ENCODE measurements around the gene FAM149A. TPM values are rescaled to one million over a fixed set of nuclear protein-coding genes. Genes with fewer than 3 reads are reported as not detected.

The FAM149A gene
- total and polyA plus RNA-seq, 5 donors from 2014 or later = 0.52 to 1.1 TPM; not detected in 3

DNA sequence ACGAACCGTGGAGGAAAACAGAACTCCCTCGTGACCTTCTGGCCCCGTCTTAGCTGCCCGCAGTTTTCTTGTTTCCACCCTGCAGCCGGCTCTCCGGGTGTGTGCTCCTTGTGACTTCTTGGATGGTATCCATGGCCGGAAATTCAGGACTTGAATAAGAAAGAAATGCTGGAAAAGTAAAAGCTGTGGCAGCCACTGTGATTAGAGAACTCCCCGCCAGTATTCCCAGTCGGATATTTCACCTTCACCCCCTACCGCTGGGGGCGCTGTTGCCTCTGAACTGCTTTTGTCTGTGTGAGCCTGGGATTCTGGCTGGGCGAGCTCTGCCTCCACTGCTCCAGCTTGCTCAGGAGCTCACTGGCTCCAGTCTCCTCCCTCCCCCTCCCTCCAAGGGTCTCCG, 45.4 kb downstream of the FAM149A start:
- H3K27me3 ChIP-seq (ENCODE audit: control insufficient read depth, insufficient read depth, low read length) = peaks cover 16% of the 10 kb centered on the region
- no peak overlapping the region for H3K27ac ChIP-seq (ENCODE audit: insufficient read depth, low read length, poor library complexity, severe bottlenecking)
- Mint-ChIP-seq H3K27ac (no peak overlapping the region), H3K4me3 (no peak overlapping the region), H3K27me3 (peaks cover 36% of the 10 kb centered on the region), H3K4me1 (peaks cover 0 to 7% (median 3%) of the 10 kb centered on the region in 4 donors), H3K36me3 (no peaks in the 10 kb centered on the region), H3K9me3 (peaks cover 0 to 5% (median 0%) of the 10 kb centered on the region in 7 donors)
- H3K4me1 ChIP-seq (ENCODE audit: control insufficient read depth, insufficient read depth, low read length, poor library complexity, severe bottlenecking) = peaks cover 5% of the 10 kb centered on the region
- no peaks in the 10 kb centered on the region for H3K9me3 ChIP-seq (ENCODE audit: control insufficient read depth in 2 of 2, low read length in 2 of 2)
- DNase-seq (no peak), ATAC-seq (ENCODE audit: low read depth in 2 of 2) (no peak)
- no peak overlapping the region for H3K4me3 ChIP-seq (ENCODE audit: low read depth, low read length)
- no peaks in the 10 kb centered on the region for H3K36me3 ChIP-seq (ENCODE audit: control insufficient read depth, insufficient read depth, low read length)

DNA sequence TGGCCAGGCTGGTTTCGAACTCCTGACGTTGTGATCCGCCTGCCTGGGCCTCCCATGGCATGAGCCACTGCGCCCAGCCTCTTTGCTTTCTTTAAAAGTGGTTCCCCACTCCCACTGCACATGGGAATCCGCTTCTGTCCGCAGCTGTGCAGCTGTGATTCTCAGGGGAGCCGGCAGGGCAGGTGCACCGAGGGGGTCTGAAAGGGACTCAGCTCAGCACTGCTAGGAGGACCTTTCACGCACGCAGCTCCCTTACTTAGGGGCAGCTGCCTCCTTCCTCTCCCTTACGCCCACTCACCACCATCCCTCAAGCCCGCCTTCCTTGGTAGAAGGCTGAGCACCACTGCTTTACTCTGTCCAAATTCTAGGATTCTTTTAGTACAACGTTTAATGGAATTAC, 46.4 kb downstream of the FAM149A start:
- peaks cover 0 to 2% (median 0%) of the 10 kb centered on the region in 7 donors for H3K9me3 Mint-ChIP-seq
- Histone ChIP-seq H3K27ac (ENCODE audit: insufficient read depth, low read length, poor library complexity, severe bottlenecking) (no peak overlapping the region), H3K4me3 (ENCODE audit: low read depth, low read length) (no peak overlapping the region), H3K4me1 (ENCODE audit: control insufficient read depth, insufficient read depth, low read length, poor library complexity, severe bottlenecking) (no peaks in the 10 kb centered on the region), H3K36me3 (ENCODE audit: control insufficient read depth, insufficient read depth, low read length) (no peaks in the 10 kb centered on the region), H3K9me3 (ENCODE audit: control insufficient read depth in 2 of 2, low read length in 2 of 2) (no peaks in the 10 kb centered on the region), H3K27me3 (ENCODE audit: control insufficient read depth, insufficient read depth, low read length) (peaks cover 8% of the 10 kb centered on the region)
- H3K4me3 Mint-ChIP-seq = no peak overlapping the region
- ATAC-seq (ENCODE audit: low read depth in 2 of 2) (no peak), DNase-seq (no peak)
- no peak overlapping the region for H3K27ac Mint-ChIP-seq
- peaks cover 34% of the 10 kb centered on the region for H3K27me3 Mint-ChIP-seq
- peaks cover 0 to 4% (median 1%) of the 10 kb centered on the region in 4 donors for H3K4me1 Mint-ChIP-seq
- H3K36me3 Mint-ChIP-seq = no peaks in the 10 kb centered on the region

DNA sequence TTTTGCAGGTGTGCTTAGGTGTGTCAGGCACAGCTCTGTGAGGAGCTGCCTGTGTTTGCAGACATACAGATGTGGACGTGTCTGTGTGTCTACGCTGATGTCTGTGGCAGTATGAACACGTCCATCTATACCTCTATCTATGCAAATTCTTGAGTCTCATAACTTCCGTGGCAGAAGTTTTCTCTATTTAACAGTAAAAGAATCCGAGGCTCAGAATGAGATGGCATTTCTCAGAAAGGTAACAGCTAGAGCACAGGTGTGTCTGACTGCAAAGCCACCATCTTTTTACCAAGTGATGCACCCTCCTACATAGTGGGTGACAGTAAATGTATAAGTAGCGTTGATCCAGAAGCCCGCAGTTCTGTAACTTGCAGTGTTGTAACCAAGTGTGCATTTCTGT, 47.0 kb downstream of the FAM149A start:
- DNase-seq = no peak
- peaks cover 0 to 1% (median 0%) of the 10 kb centered on the region in 7 donors for H3K9me3 Mint-ChIP-seq

GRCh38 chr4:186158021-186158813, 53.7 kb downstream of the FAM149A start:
- Mint-ChIP-seq H3K36me3 (no peaks in the 10 kb centered on the region), H3K4me3 (no peak overlapping the region), H3K27ac (no peak overlapping the region), H3K4me1 (peaks cover 0 to 7% (median 5%) of the 10 kb centered on the region in 4 donors), H3K27me3 (peaks cover 11% of the 10 kb centered on the region), H3K9me3 (no peaks in the 10 kb centered on the region)
- H3K4me1 ChIP-seq (ENCODE audit: control insufficient read depth, insufficient read depth, low read length, poor library complexity, severe bottlenecking) = peaks cover 3% of the 10 kb centered on the region
- no peaks in the 10 kb centered on the region for H3K27me3 ChIP-seq (ENCODE audit: control insufficient read depth, insufficient read depth, low read length)
- no peaks in the 10 kb centered on the region for H3K36me3 ChIP-seq (ENCODE audit: control insufficient read depth, insufficient read depth, low read length)
- no peak for DNase-seq
- H3K9me3 ChIP-seq (ENCODE audit: control insufficient read depth in 2 of 2, low read length in 2 of 2) = no peaks in the 10 kb centered on the region
- no peak overlapping the region for H3K4me3 ChIP-seq (ENCODE audit: low read depth, low read length)
- no peak for ATAC-seq (ENCODE audit: low read depth in 2 of 2)
- no peak overlapping the region for H3K27ac ChIP-seq (ENCODE audit: insufficient read depth, low read length, poor library complexity, severe bottlenecking)

More for the DNA sequence above, 47.0 kb downstream of the FAM149A start:
- Histone ChIP-seq H3K4me1 (ENCODE audit: control insufficient read depth, insufficient read depth, low read length, poor library complexity, severe bottlenecking) (no peaks in the 10 kb centered on the region), H3K4me3 (ENCODE audit: low read depth, low read length) (no peak overlapping the region), H3K27me3 (ENCODE audit: control insufficient read depth, insufficient read depth, low read length) (peaks cover 3% of the 10 kb centered on the region), H3K36me3 (ENCODE audit: control insufficient read depth, insufficient read depth, low read length) (no peaks in the 10 kb centered on the region), H3K9me3 (ENCODE audit: control insufficient read depth in 2 of 2, low read length in 2 of 2) (no peaks in the 10 kb centered on the region), H3K27ac (ENCODE audit: insufficient read depth, low read length, poor library complexity, severe bottlenecking) (no peak overlapping the region)
- no peak for ATAC-seq (ENCODE audit: low read depth in 2 of 2)
- Mint-ChIP-seq H3K36me3 (no peaks in the 10 kb centered on the region), H3K27me3 (peaks cover 30% of the 10 kb centered on the region), H3K4me1 (peaks cover 0 to 5% (median under 1%) of the 10 kb centered on the region in 4 donors), H3K4me3 (no peak overlapping the region), H3K27ac (no peak overlapping the region)

DNA sequence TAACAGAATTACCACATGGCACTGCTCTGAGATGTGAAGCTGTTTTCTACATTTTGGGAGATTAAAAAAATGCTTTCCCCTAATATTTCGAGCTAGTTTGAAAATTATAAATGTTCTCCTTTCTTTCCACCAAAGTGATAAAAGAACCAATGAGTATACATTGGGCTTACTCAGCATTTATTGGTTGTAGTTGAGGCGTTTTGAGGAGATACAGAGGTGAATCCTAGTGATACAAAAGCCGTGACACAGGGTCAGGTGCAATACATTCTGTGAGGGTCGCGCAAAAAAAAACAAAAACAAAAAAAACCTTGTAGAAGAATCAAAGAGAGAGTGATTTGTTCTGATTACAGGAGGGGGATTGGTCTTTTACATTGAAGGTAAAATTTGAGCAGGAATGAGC, 54.5 kb downstream of the FAM149A start:
- Histone ChIP-seq H3K9me3 (ENCODE audit: control insufficient read depth in 2 of 2, low read length in 2 of 2) (no peaks in the 10 kb centered on the region), H3K4me1 (ENCODE audit: control insufficient read depth, insufficient read depth, low read length, poor library complexity, severe bottlenecking) (peaks cover 3% of the 10 kb centered on the region), H3K27ac (ENCODE audit: insufficient read depth, low read length, poor library complexity, severe bottlenecking) (no peak overlapping the region), H3K27me3 (ENCODE audit: control insufficient read depth, insufficient read depth, low read length) (no peaks in the 10 kb centered on the region), H3K4me3 (ENCODE audit: low read depth, low read length) (no peak overlapping the region), H3K36me3 (ENCODE audit: control insufficient read depth, insufficient read depth, low read length) (no peaks in the 10 kb centered on the region)
- Mint-ChIP-seq H3K4me3 (no peak overlapping the region), H3K27ac (no peak overlapping the region), H3K9me3 (no peaks in the 10 kb centered on the region), H3K27me3 (peaks cover 11% of the 10 kb centered on the region), H3K36me3 (no peaks in the 10 kb centered on the region), H3K4me1 (peaks cover 0 to 7% (median 5%) of the 10 kb centered on the region in 4 donors)
- DNase-seq (no peak), ATAC-seq (ENCODE audit: low read depth in 2 of 2) (no peak)

DNA sequence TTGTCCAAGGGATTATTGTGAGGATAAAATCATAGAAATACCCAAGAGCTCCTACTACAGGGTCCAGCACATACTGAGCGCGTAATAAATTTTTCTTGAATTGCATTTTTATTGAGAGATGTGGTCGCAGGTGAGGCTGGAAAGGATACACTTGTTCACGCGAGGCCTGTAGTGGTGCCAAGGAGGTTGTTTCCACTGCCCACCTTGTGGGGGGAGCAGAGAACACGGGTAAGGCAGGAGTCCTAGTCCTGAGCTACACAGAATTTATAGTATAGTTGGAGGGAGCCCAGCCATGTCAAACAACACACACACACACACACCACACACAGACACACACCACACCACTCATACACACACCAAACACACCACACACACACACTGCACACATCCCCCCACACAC, 55.1 kb downstream of the FAM149A start:
- Mint-ChIP-seq H3K9me3 (no peaks in the 10 kb centered on the region), H3K4me1 (peaks cover 2 to 7% (median 5%) of the 10 kb centered on the region in 4 donors), H3K36me3 (no peaks in the 10 kb centered on the region), H3K27ac (no peak overlapping the region), H3K27me3 (peaks cover 11% of the 10 kb centered on the region), H3K4me3 (no peak overlapping the region)
- DNase-seq (no peak), ATAC-seq (ENCODE audit: low read depth in 2 of 2) (no peak)
- H3K36me3 ChIP-seq (ENCODE audit: control insufficient read depth, insufficient read depth, low read length) = no peaks in the 10 kb centered on the region
- H3K27ac ChIP-seq (ENCODE audit: insufficient read depth, low read length, poor library complexity, severe bottlenecking) = no peak overlapping the region
- H3K9me3 ChIP-seq (ENCODE audit: control insufficient read depth in 2 of 2, low read length in 2 of 2) = no peaks in the 10 kb centered on the region
- H3K4me1 ChIP-seq (ENCODE audit: control insufficient read depth, insufficient read depth, low read length, poor library complexity, severe bottlenecking) = peaks cover 3% of the 10 kb centered on the region
- no peak overlapping the region for H3K4me3 ChIP-seq (ENCODE audit: low read depth, low read length)
- H3K27me3 ChIP-seq (ENCODE audit: control insufficient read depth, insufficient read depth, low read length) = no peaks in the 10 kb centered on the region

GRCh38 chr4:186161138-186161537, 56.6 kb downstream of the FAM149A start:
- DNase-seq = peak in 2 of 3 donors; percentile 25 to 71
- Mint-ChIP-seq H3K9me3 (no peaks in the 10 kb centered on the region), H3K4me3 (peak overlapping the region; percentile 9 to 78 (median 50)), H3K27me3 (peaks cover 7% of the 10 kb centered on the region), H3K4me1 (peaks cover 0 to 6% (median 5%) of the 10 kb centered on the region in 4 donors), H3K27ac (peak overlapping the region; percentile 52 to 91 (median 79)), H3K36me3 (no peaks in the 10 kb centered on the region)
- H3K9me3 ChIP-seq (ENCODE audit: control insufficient read depth in 2 of 2, low read length in 2 of 2) = no peaks in the 10 kb centered on the region
- ATAC-seq (ENCODE audit: low read depth in 2 of 2) = peak; percentile 60 to 71
- no peak overlapping the region for H3K27ac ChIP-seq (ENCODE audit: insufficient read depth, low read length, poor library complexity, severe bottlenecking)
- no peaks in the 10 kb centered on the region for H3K36me3 ChIP-seq (ENCODE audit: control insufficient read depth, insufficient read depth, low read length)
- H3K4me1 ChIP-seq (ENCODE audit: control insufficient read depth, insufficient read depth, low read length, poor library complexity, severe bottlenecking) = peaks cover 3% of the 10 kb centered on the region
- peak overlapping the region; percentile 71 for H3K4me3 ChIP-seq (ENCODE audit: low read depth, low read length)
- H3K27me3 ChIP-seq (ENCODE audit: control insufficient read depth, insufficient read depth, low read length) = no peaks in the 10 kb centered on the region

All from CD4-positive, CD25-positive, alpha-beta regulatory T cell (primary cell).